ENCODE measurements around the gene LUZP2. TPM values are rescaled to one million over a fixed set of nuclear protein-coding genes. Genes with fewer than 3 reads are reported as not detected.

The LUZP2 gene
- total RNA-seq, 2 donors from 2014 or later: 1.6 TPM; not detected in 1

- no peak overlapping the region for H3K27ac ChIP-seq
- DNase-seq (no peak), ATAC-seq (no peak)
- no peak overlapping the region for H3K4me3 ChIP-seq
- intact Hi-C loops (cut with DNase I): no loop called here
- H3K4me1 ChIP-seq: peaks cover 8% of the 10 kb centered on the region
- no peaks in the 10 kb centered on the region for H3K27me3 ChIP-seq
- H3K36me3 ChIP-seq (replicated peaks in 1 of 2; ENCODE audit: insufficient read depth in 1 of 2, low read depth in 2 of 2): no peaks in the 10 kb centered on the region
- WGBS, 2 donors: 88 to 90% methylated on average over 1 of the region's 1 CpG
- TF ChIP-seq, protein P1, sequence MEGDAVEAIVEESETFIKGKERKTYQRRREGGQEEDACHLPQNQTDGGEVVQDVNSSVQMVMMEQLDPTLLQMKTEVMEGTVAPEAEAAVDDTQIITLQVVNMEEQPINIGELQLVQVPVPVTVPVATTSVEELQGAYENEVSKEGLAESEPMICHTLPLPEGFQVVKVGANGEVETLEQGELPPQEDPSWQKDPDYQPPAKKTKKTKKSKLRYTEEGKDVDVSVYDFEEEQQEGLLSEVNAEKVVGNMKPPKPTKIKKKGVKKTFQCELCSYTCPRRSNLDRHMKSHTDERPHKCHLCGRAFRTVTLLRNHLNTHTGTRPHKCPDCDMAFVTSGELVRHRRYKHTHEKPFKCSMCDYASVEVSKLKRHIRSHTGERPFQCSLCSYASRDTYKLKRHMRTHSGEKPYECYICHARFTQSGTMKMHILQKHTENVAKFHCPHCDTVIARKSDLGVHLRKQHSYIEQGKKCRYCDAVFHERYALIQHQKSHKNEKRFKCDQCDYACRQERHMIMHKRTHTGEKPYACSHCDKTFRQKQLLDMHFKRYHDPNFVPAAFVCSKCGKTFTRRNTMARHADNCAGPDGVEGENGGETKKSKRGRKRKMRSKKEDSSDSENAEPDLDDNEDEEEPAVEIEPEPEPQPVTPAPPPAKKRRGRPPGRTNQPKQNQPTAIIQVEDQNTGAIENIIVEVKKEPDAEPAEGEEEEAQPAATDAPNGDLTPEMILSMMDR (IDR thresholded peaks at IDR 0.05): no peak
- no peak for TF ChIP-seq POLR2A (IDR thresholded peaks at IDR 0.05)
- no peaks in the 10 kb centered on the region for H3K9me3 ChIP-seq
Measured at GRCh38 chr11:24848857-24849256, 352.0 kb downstream of the LUZP2 start.

DNA sequence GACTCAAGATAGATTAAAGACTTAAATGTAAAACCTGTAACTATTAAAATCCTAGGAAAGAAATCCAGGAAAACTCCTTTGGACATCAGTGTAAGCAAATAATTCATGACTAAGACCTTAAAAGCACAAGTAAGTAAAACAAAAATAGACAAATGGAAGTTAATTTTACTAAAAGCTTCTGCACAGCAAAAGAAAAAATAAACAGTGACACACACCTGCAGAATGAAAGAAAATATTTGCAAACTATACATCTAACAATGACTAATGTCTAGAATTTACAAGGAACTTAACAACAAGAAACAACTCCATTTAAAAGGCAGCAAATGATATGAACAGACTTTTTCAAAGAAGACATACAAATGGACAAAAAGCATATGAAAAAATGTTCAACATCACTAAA is 359.1 kb downstream of the LUZP2 start:
- Histone ChIP-seq H3K27ac (no peak overlapping the region), H3K36me3 (replicated peaks in 1 of 2; ENCODE audit: insufficient read depth in 1 of 2, low read depth in 2 of 2) (no peaks in the 10 kb centered on the region), H3K27me3 (no peaks in the 10 kb centered on the region), H3K4me1 (no peaks in the 10 kb centered on the region), H3K9me3 (no peaks in the 10 kb centered on the region), H3K4me3 (no peak overlapping the region)
- DNase-seq (no peak), ATAC-seq (no peak)
- intact Hi-C loops (cut with DNase I): no loop called here
- no peak for TF ChIP-seq POLR2A (IDR thresholded peaks at IDR 0.05)
- TF ChIP-seq, protein P1 (IDR thresholded peaks at IDR 0.05): no peak

DNA sequence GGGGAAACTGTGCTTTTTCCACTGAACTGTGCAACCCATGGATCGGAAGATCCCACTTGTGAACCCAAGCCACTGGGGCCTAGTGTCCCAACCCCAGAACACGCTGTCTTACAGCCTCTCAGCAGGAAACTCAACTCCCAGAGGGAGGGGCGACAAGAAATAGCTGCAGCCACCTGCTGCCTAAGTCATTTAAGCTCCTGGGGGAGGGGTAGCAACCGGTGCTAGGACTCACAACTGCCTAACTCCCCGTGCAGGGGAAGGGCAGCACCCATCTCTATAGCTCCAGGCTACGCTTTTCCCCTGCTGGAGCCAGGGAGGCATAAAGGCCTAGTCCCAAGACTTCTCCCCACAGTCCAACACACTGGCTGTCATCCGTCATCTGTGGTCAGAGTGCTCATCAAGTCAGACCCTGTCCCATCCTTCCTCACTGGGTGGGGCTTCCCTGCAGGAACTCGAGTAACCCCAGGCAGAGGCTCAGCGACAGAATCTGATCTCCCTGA is 363.0 kb downstream of the LUZP2 start:
- ATAC-seq (no peak), DNase-seq (no peak)
- intact Hi-C loops (cut with DNase I): no loop called here
- Histone ChIP-seq H3K9me3 (peaks cover 0 to 11% (median 0%) of the 10 kb centered on the region in 3 donors), H3K27ac (no peak overlapping the region), H3K4me1 (no peaks in the 10 kb centered on the region), H3K36me3 (replicated peaks in 1 of 2; ENCODE audit: insufficient read depth in 1 of 2, low read depth in 2 of 2) (no peaks in the 10 kb centered on the region), H3K4me3 (no peak overlapping the region), H3K27me3 (no peaks in the 10 kb centered on the region)
- TF ChIP-seq, protein P1 (IDR thresholded peaks at IDR 0.05): no peak
- no peak for TF ChIP-seq POLR2A (IDR thresholded peaks at IDR 0.05)
- WGBS, 2 donors: 64 to 69% methylated on average over 8 to 9 of the region's 9 CpGs

DNA sequence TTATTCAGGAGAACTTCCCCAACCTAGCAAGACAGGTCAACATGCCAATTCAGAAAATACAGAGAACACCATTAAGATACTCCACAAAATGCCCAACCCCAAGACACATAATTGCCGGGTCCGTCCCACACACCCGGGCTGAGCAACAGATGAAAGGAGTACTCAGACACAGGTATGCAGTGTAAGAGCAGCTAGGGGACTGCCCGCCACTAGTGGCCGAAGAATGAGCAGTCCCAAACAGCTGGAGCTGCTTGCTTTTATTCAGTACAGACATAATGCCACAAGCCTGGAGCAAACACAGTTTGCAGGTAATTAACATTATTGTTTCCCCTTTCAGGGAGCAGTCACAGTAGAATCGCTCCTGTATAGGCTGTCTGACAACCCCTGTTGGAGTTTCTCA is 364.6 kb downstream of the LUZP2 start:
- Histone ChIP-seq H3K4me3 (no peak overlapping the region), H3K36me3 (replicated peaks in 1 of 2; ENCODE audit: insufficient read depth in 1 of 2, low read depth in 2 of 2) (no peaks in the 10 kb centered on the region), H3K9me3 (peaks cover 0 to 11% (median 0%) of the 10 kb centered on the region in 3 donors), H3K4me1 (no peaks in the 10 kb centered on the region), H3K27me3 (no peaks in the 10 kb centered on the region), H3K27ac (no peak overlapping the region)
- WGBS, 2 donors: 73 to 86% methylated on average over 5 to 6 of the region's 6 CpGs
- DNase-seq (no peak), ATAC-seq (no peak)
- intact Hi-C loops (cut with DNase I): no loop called here
- no peak for TF ChIP-seq POLR2A (IDR thresholded peaks at IDR 0.05)
- TF ChIP-seq, protein P1 (IDR thresholded peaks at IDR 0.05): no peak

DNA sequence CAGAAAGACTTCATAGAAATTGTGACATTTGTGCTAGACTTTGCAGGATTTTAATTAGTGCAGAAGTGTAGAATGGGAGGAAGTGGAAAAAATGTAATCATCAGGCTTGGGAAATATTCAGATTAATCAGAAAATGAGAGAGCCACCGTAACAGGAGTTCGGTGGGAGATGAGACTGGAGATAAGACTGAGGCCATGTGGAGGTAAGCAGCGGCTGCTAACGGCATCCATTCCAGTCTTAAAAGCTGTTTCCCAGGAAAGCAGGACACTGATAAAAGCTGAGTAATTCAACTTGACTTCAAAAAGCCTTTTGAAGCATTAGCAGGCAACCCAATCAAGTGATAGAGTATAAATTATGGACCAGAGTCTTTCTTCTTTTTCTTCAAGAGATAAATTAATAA is 369.9 kb downstream of the LUZP2 start:
- 46 to 51% methylated on average over 4 of the region's 4 CpGs for WGBS, 2 donors
- DNase-seq (no peak), ATAC-seq (no peak)

More for the DNA sequence above, 369.9 kb downstream of the LUZP2 start:
- Histone ChIP-seq H3K27me3 (no peaks in the 10 kb centered on the region), H3K36me3 (replicated peaks in 1 of 2; ENCODE audit: insufficient read depth in 1 of 2, low read depth in 2 of 2) (no peaks in the 10 kb centered on the region), H3K27ac (no peak overlapping the region), H3K9me3 (peaks cover 0 to 7% (median 0%) of the 10 kb centered on the region in 3 donors), H3K4me1 (no peaks in the 10 kb centered on the region), H3K4me3 (no peak overlapping the region)
- no peak for TF ChIP-seq POLR2A (IDR thresholded peaks at IDR 0.05)
- TF ChIP-seq, protein P1 (IDR thresholded peaks at IDR 0.05): no peak
- intact Hi-C loops (cut with DNase I): no loop called here
